GM10847 (cell line): ENCODE data around the gene GCK.

Source experiments
- POLR2A ChIP-seq: IDR thresholded peaks from 2 replicates; pipeline ENCODE4 v1.6.1; 2011; ENCODE audit not compliant: insufficient read length; ENCODE audit errors: extremely low read depth

The GCK gene

GRCh38 chr7:44216019-44216418 is 26.8 kb upstream of the GCK start:
- no peak for TF ChIP-seq POLR2A

GRCh38 chr7:44215531-44215930 is 26.3 kb upstream of the GCK start:
- TF ChIP-seq POLR2A: no peak

GRCh38 chr7:44213877-44214388 is 24.7 kb upstream of the GCK start:
- no peak for TF ChIP-seq POLR2A

- no peak for TF ChIP-seq POLR2A
Measured at GRCh38 chr7:44213206-44213876, 24.1 kb upstream of the GCK start.

- no peak for TF ChIP-seq POLR2A
Measured at GRCh38 chr7:44212581-44213184, 23.4 kb upstream of the GCK start.

GRCh38 chr7:44212018-44212417 is 22.8 kb upstream of the GCK start:
- TF ChIP-seq POLR2A: no peak

GRCh38 chr7:44211126-44211675 is 22.0 kb upstream of the GCK start:
- TF ChIP-seq POLR2A: no peak

- TF ChIP-seq POLR2A: no peak
Measured at GRCh38 chr7:44210107-44210506, 20.9 kb upstream of the GCK start.

GRCh38 chr7:44208085-44208484 is 18.8 kb upstream of the GCK start:
- no peak for TF ChIP-seq POLR2A

- TF ChIP-seq POLR2A: no peak
Measured at GRCh38 chr7:44206008-44206407, 16.8 kb upstream of the GCK start.

- no peak for TF ChIP-seq POLR2A
Measured at GRCh38 chr7:44201813-44202212, 12.6 kb upstream of the GCK start.

GRCh38 chr7:44200699-44201461 is 11.6 kb upstream of the GCK start, which contains the start of gene YKT6:
YKT6 (plus strand) TSS chr7:44200978; CDS start chr7:44201136, 158 bp downstream.
- TF ChIP-seq POLR2A: peak; percentile 87

GRCh38 chr7:44197474-44197873 is 8.2 kb upstream of the GCK start:
- no peak for TF ChIP-seq POLR2A

GRCh38 chr7:44196450-44196872 is 7.2 kb upstream of the GCK start:
- no peak for TF ChIP-seq POLR2A

GRCh38 chr7:44195889-44196288 is 6.7 kb upstream of the GCK start:
- no peak for TF ChIP-seq POLR2A
